IgD-negative memory B cell (primary cell): ENCODE data around the gene NME3. TPM values are rescaled to one million over a fixed set of nuclear protein-coding genes. Genes with fewer than 3 reads are reported as not detected.
"Not testable (repeated sequence)": the region's sequence is repeated elsewhere in the genome, so short reads cannot be mapped to it uniquely, and the experiment has no call there.

ENCODE experiments used
- H3K27ac Mint-ChIP-seq, 3 donors: one replicate each; pipeline ENCODE4 v1.8.0; 2020 to 2022; ENCODE audit warnings: mild to moderate bottlenecking in 3 of 3, mixed read lengths in 3 of 3, moderate library complexity in 1 of 3
- H3K27me3 Mint-ChIP-seq: one replicate; pipeline ENCODE4 v1.8.0; 2021; ENCODE audit warnings: mixed read lengths
- H3K36me3 Mint-ChIP-seq: one replicate; pipeline ENCODE4 v1.8.0; 2020; ENCODE audit warnings: mild to moderate bottlenecking, mixed read lengths
- H3K4me1 Mint-ChIP-seq, 3 donors: one replicate each; pipeline ENCODE4 v1.8.0; 2020 to 2022; ENCODE audit warnings: mixed read lengths in 3 of 3, mild to moderate bottlenecking in 1 of 3
- H3K4me3 Mint-ChIP-seq, 4 donors: one replicate each; pipeline ENCODE4 v1.8.0; 2020 to 2022; ENCODE audit warnings: mild to moderate bottlenecking in 4 of 4, mixed read lengths in 4 of 4, moderate library complexity in 3 of 4
- H3K9me3 Mint-ChIP-seq, 3 donors: one replicate each; pipeline ENCODE4 v1.8.0; 2020 to 2021; ENCODE audit warnings: mixed read lengths in 3 of 3, mild to moderate bottlenecking in 1 of 3
- polyA plus RNA-seq: library from polyadenylated mRNA; unstranded; fragments of 300-500 nt; fragmentation: Illumina TruSeq; gene quantifications from one replicate; pipeline ENCODE4 v1.2.3, GENCODE V29; 2021

Gene NME3
- polyA plus RNA-seq, 1 donor from 2014 or later, result 66.1 TPM

DNA sequence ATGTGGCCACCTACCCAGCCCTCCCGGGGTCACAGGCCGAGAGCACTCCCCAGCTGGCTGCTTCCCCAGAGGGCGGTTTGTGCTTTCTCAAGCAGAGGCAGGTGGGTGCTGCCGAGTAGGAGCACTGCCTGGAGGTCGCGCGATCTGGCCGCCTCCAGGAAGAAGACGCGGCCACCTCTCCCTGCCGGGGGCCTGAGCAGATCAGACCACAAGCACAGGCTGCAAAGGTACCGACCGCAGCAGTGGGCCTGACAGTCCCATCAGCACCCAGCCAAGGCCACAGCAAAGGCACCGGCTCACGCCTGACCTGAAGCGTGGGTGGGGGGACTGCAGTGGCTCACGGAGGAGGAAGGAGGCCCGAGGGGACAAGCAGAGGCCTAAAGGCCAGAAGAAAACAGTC is 37.3 kb upstream of the NME3 start:
- Mint-ChIP-seq H3K9me3 (peaks cover 0 to 2% (median 0%) of the 10 kb centered on the region in 3 donors), H3K4me3 (no peak overlapping the region), H3K27me3 (no peaks in the 10 kb centered on the region), H3K4me1 (peaks cover 0 to 5% (median 0%) of the 10 kb centered on the region in 3 donors), H3K27ac (no peak overlapping the region), H3K36me3 (peaks cover 8% of the 10 kb centered on the region)

DNA sequence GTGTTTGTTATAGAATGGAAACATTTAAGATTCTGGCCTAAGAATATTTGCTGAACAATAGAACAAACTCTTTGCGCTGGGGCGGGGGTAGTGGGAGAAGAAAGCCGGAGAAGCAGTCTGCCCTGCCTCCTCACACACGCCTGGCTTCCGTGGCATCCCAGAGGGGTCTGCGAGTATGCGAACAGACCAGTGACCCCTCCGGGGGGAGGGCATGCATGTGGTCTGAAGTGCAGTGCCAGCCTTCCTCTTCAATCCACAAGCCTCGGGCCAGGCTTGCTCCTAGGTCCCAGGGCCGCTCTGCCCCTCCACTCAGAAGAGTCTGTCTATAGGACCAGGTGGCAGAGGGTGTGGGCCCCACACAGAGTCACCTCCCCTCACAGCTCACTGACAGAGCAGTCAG is 36.3 kb upstream of the NME3 start:
- no peak overlapping the region for H3K4me3 Mint-ChIP-seq
- H3K4me1 Mint-ChIP-seq, result no peaks in the 10 kb centered on the region
- H3K36me3 Mint-ChIP-seq, result peaks cover 8% of the 10 kb centered on the region
- H3K27ac Mint-ChIP-seq, result no peak overlapping the region
- peaks cover 0 to 2% (median 0%) of the 10 kb centered on the region in 3 donors for H3K9me3 Mint-ChIP-seq
- H3K27me3 Mint-ChIP-seq, result no peaks in the 10 kb centered on the region

DNA sequence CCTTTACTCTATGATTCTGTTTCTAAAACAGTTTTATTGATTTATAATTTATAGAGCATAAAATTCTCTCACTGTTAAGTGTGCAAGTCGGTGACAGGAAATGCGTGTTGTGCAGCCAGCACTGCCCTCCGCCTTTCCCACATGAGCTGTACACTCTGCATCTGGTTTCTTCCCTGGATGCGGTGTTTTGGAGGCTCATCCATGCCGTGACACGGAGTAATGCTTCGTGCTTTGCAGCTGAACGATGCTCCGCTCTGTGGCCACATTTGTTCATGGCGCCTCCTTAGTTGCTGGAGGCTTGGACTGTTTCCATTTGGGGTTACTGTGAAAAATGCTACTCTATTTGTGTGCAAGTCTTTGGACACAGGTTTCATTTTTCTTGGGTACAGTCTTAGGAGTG is 29.4 kb upstream of the NME3 start:
- no peaks in the 10 kb centered on the region for H3K27me3 Mint-ChIP-seq
- H3K27ac Mint-ChIP-seq, result no peak overlapping the region
- no peaks in the 10 kb centered on the region for H3K4me1 Mint-ChIP-seq
- peaks cover 5% of the 10 kb centered on the region for H3K36me3 Mint-ChIP-seq
- peaks cover 0 to 20% (median 4%) of the 10 kb centered on the region in 3 donors for H3K9me3 Mint-ChIP-seq
- no peak overlapping the region for H3K4me3 Mint-ChIP-seq

- Mint-ChIP-seq H3K9me3 (peaks cover 0 to 20% (median 4%) of the 10 kb centered on the region in 3 donors), H3K27ac (peak overlapping the region in 1 of 3 donors; percentile 53), H3K4me3 (peak overlapping the region in 1 of 4 donors; percentile 17)
- not testable (repeated sequence) for H3K36me3 Mint-ChIP-seq, H3K4me1 Mint-ChIP-seq, H3K27me3 Mint-ChIP-seq
Measured at GRCh38 chr16:1799263-1799662, 27.9 kb upstream of the NME3 start.

DNA sequence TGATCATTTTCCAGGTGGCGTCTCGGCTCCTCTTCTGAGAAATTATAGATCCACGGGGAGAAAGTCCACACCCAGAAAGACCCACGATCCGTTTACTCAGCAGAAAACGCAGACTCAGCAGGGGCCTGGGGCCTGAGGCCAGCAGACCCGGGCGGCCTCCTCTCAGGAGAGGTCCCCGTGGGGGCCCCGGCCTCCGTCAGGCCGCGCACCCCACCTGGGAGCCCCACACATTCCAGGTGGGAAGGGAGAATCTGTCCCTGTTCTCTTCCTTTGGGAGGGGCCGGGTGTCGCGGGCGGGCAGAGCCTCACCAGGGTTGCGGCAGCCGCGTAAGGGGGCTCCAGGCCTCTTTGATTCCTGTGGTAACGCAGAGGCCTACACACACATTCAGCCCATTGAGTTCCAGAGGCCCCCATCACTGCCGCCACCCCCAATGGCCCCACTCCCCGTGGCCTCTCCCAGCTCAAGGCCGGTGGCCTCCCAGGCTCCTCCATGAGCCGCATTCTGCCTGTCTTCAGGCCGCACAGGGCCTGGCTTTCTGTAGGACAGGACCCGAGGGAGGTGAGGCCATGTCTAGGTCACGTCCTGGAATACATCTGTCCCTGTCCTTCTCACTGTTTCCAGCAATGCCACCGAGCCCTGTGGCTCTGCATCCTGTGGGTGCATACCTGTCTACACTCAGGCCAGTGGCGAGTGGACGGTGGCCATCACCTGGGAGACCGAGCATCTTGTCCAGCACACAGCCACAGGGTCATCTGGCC is 23.7 kb upstream of the NME3 start:
- H3K27me3 Mint-ChIP-seq, result no peaks in the 10 kb centered on the region
- H3K36me3 Mint-ChIP-seq, result peaks cover 2% of the 10 kb centered on the region
- peaks cover 0 to 14% (median 1%) of the 10 kb centered on the region in 3 donors for H3K9me3 Mint-ChIP-seq
- H3K27ac Mint-ChIP-seq, result no peak overlapping the region
- no peaks in the 10 kb centered on the region for H3K4me1 Mint-ChIP-seq
- H3K4me3 Mint-ChIP-seq, result no peak overlapping the region

- Mint-ChIP-seq H3K4me3 (no peak overlapping the region), H3K36me3 (peaks cover 2% of the 10 kb centered on the region), H3K27me3 (no peaks in the 10 kb centered on the region), H3K9me3 (peaks cover 0 to 11% (median 1%) of the 10 kb centered on the region in 3 donors), H3K27ac (no peak overlapping the region), H3K4me1 (no peaks in the 10 kb centered on the region)
Measured at GRCh38 chr16:1794221-1794871, 23.0 kb upstream of the NME3 start.

DNA sequence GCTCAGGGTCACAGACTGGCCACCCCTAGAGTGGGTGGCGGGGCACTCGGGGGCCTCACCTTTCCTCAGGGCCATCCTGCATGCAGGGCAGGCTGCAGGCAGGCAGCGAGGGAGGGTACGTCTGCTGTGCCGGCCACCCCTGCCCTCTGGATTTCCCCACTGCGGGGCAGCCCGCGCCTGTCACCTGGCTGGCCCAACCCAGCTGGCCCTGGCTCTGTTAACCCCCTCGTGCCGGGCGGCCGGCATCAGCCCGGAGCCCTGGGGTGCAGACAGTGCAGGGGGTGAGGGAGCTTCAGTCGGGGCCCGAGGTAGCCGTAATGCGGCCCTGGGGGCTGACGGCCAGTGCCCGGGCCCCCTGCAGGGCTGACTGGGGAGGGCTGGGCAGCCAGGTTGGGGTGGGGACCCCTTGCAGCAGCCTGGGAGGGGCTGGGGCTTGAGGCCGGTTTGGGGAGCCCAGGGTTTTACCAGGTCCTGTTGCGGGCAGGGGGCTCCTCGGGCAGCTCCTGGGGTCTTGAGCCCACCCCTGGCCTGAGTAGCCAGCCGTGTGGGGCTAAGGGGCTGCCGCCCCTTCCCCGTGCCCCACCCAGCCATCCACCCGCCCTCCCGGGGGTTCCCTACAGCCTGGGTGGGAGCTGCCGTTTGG is 22.4 kb upstream of the NME3 start, which contains the start of gene IGFALS:
IGFALS (minus strand) TSS at position 128 of the 643 bp plus-strand sequence; CDS start at position 75, 53 bp downstream.
- peaks cover 4% of the 10 kb centered on the region for H3K36me3 Mint-ChIP-seq
- H3K4me3 Mint-ChIP-seq, result no peak within 1 kb of the TSS
- peaks cover 0 to 5% (median 1%) of the 10 kb centered on the region in 3 donors for H3K9me3 Mint-ChIP-seq
- H3K27me3 Mint-ChIP-seq, result no peaks in the 10 kb centered on the region
- peak within 1 kb of the TSS in 1 of 3 donors; percentile 39 for H3K27ac Mint-ChIP-seq
- peaks cover 0 to 4% (median 0%) of the 10 kb centered on the region in 3 donors for H3K4me1 Mint-ChIP-seq

- peaks cover 0 to 5% (median 1%) of the 10 kb centered on the region in 3 donors for H3K9me3 Mint-ChIP-seq
- H3K4me3 Mint-ChIP-seq, result no peak overlapping the region
- peak overlapping the region in 1 of 3 donors; percentile 39 for H3K27ac Mint-ChIP-seq
- H3K36me3 Mint-ChIP-seq, result peaks cover 4% of the 10 kb centered on the region
- H3K4me1 Mint-ChIP-seq, result peaks cover 0 to 4% (median 0%) of the 10 kb centered on the region in 3 donors
- no peaks in the 10 kb centered on the region for H3K27me3 Mint-ChIP-seq
Measured at GRCh38 chr16:1792836-1793577, 21.7 kb upstream of the NME3 start.

GRCh38 chr16:1791943-1792812 is 20.8 kb upstream of the NME3 start:
- H3K4me1 Mint-ChIP-seq, result peaks cover 0 to 4% (median 0%) of the 10 kb centered on the region in 3 donors

GRCh38 chr16:1791256-1791942 is 20.1 kb upstream of the NME3 start:
- no peak overlapping the region for H3K27ac Mint-ChIP-seq
- H3K36me3 Mint-ChIP-seq, result peaks cover 2% of the 10 kb centered on the region
- H3K27me3 Mint-ChIP-seq, result no peaks in the 10 kb centered on the region
- no peaks in the 10 kb centered on the region for H3K9me3 Mint-ChIP-seq
- H3K4me3 Mint-ChIP-seq, result no peak overlapping the region
- peaks cover 0 to 4% (median 0%) of the 10 kb centered on the region in 3 donors for H3K4me1 Mint-ChIP-seq

More at GRCh38 chr16:1791943-1792812, 20.8 kb upstream of the NME3 start:
- peaks cover 2% of the 10 kb centered on the region for H3K36me3 Mint-ChIP-seq
- H3K4me3 Mint-ChIP-seq, result no peak overlapping the region
- H3K27me3 Mint-ChIP-seq, result no peaks in the 10 kb centered on the region
- H3K27ac Mint-ChIP-seq, result peak overlapping the region in 1 of 3 donors; percentile 39
- H3K9me3 Mint-ChIP-seq, result peaks cover 0 to 4% (median 0%) of the 10 kb centered on the region in 3 donors

DNA sequence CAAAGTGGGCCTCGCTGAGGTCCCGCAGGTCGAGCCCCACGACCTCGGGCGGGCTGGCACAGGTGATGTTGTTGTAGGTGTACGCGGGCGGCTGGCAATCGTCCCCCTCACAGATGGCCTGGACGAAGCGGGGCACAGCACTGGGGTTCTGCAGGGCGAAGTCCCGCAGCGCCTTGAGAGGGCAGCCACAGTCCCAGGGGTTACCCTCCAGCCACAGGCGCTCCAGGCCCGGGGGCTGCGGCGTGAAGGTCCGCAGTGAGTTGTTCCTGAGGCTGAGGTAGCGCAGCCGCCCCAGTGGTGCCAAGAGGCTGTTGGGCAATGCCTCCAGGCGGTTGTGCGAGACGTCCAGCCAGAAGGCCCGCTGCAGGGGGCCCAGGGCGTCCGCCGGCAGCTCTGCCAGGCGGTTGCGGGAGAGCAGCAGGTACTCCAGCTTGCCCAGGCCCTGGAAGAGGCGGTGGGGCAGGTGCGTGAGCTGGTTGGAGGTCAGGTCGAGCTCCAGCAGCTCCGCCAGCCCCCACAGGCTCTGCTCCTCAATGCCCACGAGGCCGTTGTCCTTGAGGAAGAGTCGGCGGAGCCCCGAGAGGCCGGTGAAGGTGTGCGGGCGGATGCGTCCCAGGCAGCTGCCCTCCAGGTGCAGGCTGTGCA is 19.4 kb upstream of the NME3 start:
- Mint-ChIP-seq H3K4me1 (peaks cover 0 to 4% (median 0%) of the 10 kb centered on the region in 3 donors), H3K9me3 (no peaks in the 10 kb centered on the region), H3K4me3 (no peak overlapping the region), H3K36me3 (peaks cover 2% of the 10 kb centered on the region), H3K27ac (no peak overlapping the region), H3K27me3 (no peaks in the 10 kb centered on the region)

DNA sequence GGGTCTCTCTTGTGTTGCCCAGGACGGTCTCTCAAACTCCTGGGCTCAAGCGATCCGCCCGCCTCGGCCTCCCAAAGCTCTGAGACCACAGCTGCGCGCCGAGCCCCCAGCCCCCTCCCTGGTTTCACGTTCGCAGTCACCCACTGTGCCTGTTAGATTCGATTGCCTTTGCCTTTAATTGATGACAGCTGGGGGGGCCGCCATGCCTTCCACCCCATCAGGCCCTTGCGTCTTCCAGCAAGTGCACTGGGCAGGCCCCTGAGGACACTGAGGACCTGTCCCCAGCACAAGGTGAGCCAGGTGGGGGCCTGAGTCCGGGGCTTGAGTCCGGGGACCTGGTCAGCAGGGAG is 18.9 kb upstream of the NME3 start:
- Mint-ChIP-seq H3K4me1 (peaks cover 0 to 4% (median 0%) of the 10 kb centered on the region in 3 donors), H3K27ac (no peak overlapping the region), H3K27me3 (no peaks in the 10 kb centered on the region), H3K9me3 (no peaks in the 10 kb centered on the region), H3K36me3 (peaks cover 2% of the 10 kb centered on the region), H3K4me3 (no peak overlapping the region)

GRCh38 chr16:1789643-1790045 is 18.3 kb upstream of the NME3 start:
- Mint-ChIP-seq H3K36me3 (peaks cover 2% of the 10 kb centered on the region), H3K27me3 (no peaks in the 10 kb centered on the region), H3K4me3 (no peak overlapping the region), H3K9me3 (no peaks in the 10 kb centered on the region), H3K27ac (no peak overlapping the region), H3K4me1 (peaks cover 0 to 6% (median 2%) of the 10 kb centered on the region in 3 donors)
